ENCODE measurements around the gene DENND1B.

The DENND1B gene

DNA sequence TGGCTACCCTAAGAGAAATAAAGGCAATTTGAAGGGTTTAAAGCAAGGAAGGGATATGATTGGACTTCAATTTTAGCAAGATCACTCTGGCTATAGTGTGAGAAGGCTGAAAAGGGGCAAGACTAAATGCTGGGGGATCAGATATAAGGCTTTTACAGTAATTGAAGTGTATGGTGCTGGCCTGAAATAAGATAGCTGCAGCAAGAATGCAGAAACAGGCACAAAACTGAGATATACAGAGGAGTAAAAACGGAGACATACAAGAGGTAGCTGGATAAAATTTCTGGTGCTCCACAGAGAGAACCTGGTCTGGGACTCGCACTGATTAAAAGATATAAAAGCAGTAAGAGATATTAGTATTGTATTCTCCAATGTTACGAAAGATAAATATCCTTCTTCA is 92.0 kb downstream of the DENND1B start:
- Histone ChIP-seq H3K36me3 (ENCODE audit: insufficient read depth) (no peaks in the 10 kb centered on the region), H3K9ac (no peak overlapping the region), H3K4me1 (ENCODE audit: low read depth, poor library complexity, severe bottlenecking) (no peaks in the 10 kb centered on the region), H3K79me2 (ENCODE audit: insufficient read depth, low read depth) (0 out of 2 replicates have a peak, but pooled peaks cover under 1% of the 10 kb centered on the region), H4K20me1 (ENCODE audit: insufficient read depth) (no peaks in the 10 kb centered on the region; the same call in 1 of the 2 replicates), H3K4me3 (IDR thresholded peaks at IDR 0.05; ENCODE audit: insufficient read depth, low read depth, low read length) (no peak overlapping the region), H3K27me3 (ENCODE audit: insufficient read depth, low read depth) (no peaks in the 10 kb centered on the region), H3K4me2 (no peak overlapping the region), H3K27ac (no peak overlapping the region), H2AFZ (ENCODE audit: low read depth) (no peak overlapping the region)
- TF ChIP-seq, protein P1, sequence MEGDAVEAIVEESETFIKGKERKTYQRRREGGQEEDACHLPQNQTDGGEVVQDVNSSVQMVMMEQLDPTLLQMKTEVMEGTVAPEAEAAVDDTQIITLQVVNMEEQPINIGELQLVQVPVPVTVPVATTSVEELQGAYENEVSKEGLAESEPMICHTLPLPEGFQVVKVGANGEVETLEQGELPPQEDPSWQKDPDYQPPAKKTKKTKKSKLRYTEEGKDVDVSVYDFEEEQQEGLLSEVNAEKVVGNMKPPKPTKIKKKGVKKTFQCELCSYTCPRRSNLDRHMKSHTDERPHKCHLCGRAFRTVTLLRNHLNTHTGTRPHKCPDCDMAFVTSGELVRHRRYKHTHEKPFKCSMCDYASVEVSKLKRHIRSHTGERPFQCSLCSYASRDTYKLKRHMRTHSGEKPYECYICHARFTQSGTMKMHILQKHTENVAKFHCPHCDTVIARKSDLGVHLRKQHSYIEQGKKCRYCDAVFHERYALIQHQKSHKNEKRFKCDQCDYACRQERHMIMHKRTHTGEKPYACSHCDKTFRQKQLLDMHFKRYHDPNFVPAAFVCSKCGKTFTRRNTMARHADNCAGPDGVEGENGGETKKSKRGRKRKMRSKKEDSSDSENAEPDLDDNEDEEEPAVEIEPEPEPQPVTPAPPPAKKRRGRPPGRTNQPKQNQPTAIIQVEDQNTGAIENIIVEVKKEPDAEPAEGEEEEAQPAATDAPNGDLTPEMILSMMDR (conservative IDR thresholded peaks at IDR 0.05; ENCODE audit: low read depth, low read length) = no peak

DNA sequence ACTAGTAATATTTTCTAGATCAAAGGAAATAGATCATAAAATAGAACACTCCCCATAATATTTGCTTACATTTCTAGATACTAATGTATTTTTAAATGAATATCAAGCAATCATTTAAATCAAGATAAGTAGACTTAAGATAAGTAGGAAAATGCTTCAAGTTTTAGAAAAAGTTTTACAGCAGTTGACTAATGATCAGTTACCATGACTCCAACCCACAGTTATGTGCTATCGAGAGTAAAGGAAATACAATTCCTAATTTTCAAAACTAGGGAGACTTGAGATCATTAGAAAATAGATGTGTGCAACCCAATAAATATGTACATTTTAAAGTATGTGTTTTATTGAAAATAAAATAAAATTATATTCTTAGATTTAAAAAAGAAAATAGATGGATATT is 95.0 kb downstream of the DENND1B start:
- no peak overlapping the region for H3K4me2 ChIP-seq

DNA sequence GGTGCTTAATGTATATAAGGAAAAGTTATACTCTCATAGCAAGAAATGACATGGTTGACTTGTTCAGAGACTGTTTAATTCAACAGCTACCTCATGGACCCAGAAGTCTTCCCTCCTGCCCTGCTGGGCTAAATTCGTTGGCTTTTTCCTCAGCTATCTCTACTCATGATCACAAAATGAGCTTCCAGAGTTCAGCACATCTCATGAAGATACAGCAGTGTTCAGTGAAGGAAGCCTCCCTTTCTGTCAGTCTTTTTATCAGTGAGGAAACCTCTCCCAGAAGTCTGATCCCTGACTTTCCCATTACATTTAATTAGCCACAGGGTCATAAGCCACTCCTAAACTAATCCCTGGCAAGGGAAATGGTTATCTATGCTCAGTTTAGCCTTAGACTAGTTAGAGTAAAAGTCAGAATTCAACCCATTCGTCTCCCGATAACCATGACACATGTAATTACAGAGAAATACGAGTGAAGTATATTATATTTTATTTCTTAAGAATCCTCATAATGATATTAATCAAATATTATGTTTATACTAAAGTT is 97.5 kb downstream of the DENND1B start:
- Histone ChIP-seq H3K4me1 (ENCODE audit: low read depth, poor library complexity, severe bottlenecking) (no peaks in the 10 kb centered on the region), H3K36me3 (ENCODE audit: insufficient read depth) (no peaks in the 10 kb centered on the region), H3K4me2 (no peak overlapping the region), H2AFZ (ENCODE audit: low read depth) (no peak overlapping the region), H4K20me1 (ENCODE audit: insufficient read depth) (no peaks in the 10 kb centered on the region), H3K79me2 (ENCODE audit: insufficient read depth, low read depth) (no peaks in the 10 kb centered on the region), H3K27me3 (ENCODE audit: insufficient read depth, low read depth) (no peaks in the 10 kb centered on the region), H3K27ac (no peak overlapping the region), H3K4me3 (IDR thresholded peaks at IDR 0.05; ENCODE audit: insufficient read depth, low read depth, low read length) (no peak overlapping the region), H3K9ac (no peak overlapping the region)
- TF ChIP-seq, protein P1 (conservative IDR thresholded peaks at IDR 0.05; ENCODE audit: low read depth, low read length) = no peak

More for the DNA sequence above, 95.0 kb downstream of the DENND1B start:
- Histone ChIP-seq H3K4me3 (IDR thresholded peaks at IDR 0.05; ENCODE audit: insufficient read depth, low read depth, low read length) (no peak overlapping the region), H3K4me1 (ENCODE audit: low read depth, poor library complexity, severe bottlenecking) (no peaks in the 10 kb centered on the region), H3K27ac (no peak overlapping the region), H3K27me3 (ENCODE audit: insufficient read depth, low read depth) (no peaks in the 10 kb centered on the region), H3K9ac (no peak overlapping the region), H3K79me2 (ENCODE audit: insufficient read depth, low read depth) (no peaks in the 10 kb centered on the region), H3K36me3 (ENCODE audit: insufficient read depth) (no peaks in the 10 kb centered on the region), H2AFZ (ENCODE audit: low read depth) (no peak overlapping the region), H4K20me1 (ENCODE audit: insufficient read depth) (no peaks in the 10 kb centered on the region; the same call in 1 of the 2 replicates)
- TF ChIP-seq, protein P1 (conservative IDR thresholded peaks at IDR 0.05; ENCODE audit: low read depth, low read length) = no peak

DNA sequence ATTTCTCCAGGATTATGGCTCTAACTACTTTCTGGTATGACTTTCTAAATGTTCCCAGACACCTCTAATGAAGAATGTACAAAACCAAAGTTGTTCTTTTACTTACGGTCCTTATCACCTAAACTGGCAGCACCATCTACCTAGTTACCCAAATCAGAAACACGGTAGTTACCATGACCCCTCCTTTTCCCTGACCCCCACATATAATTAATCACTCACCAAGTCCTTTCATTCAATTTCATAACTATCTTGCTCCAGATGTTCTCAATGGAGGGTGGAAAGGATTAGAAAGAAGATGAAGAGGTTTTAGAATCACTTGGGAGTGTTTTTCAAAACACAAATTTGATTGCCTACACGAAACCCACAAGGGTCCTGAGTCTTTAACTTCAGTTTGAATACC is 98.0 kb downstream of the DENND1B start:
- no peak overlapping the region for H3K27ac ChIP-seq
- no peaks in the 10 kb centered on the region for H3K36me3 ChIP-seq (ENCODE audit: insufficient read depth)
- no peaks in the 10 kb centered on the region for H4K20me1 ChIP-seq (ENCODE audit: insufficient read depth)
- no peak overlapping the region for H3K9ac ChIP-seq
- H3K4me1 ChIP-seq (ENCODE audit: low read depth, poor library complexity, severe bottlenecking) = no peaks in the 10 kb centered on the region
- no peak overlapping the region for H3K4me2 ChIP-seq
- H3K4me3 ChIP-seq (IDR thresholded peaks at IDR 0.05; ENCODE audit: insufficient read depth, low read depth, low read length) = no peak overlapping the region
- no peaks in the 10 kb centered on the region for H3K79me2 ChIP-seq (ENCODE audit: insufficient read depth, low read depth)
- H3K27me3 ChIP-seq (ENCODE audit: insufficient read depth, low read depth) = no peaks in the 10 kb centered on the region
- TF ChIP-seq, protein P1 (conservative IDR thresholded peaks at IDR 0.05; ENCODE audit: low read depth, low read length) = no peak
- no peak overlapping the region for H2AFZ ChIP-seq (ENCODE audit: low read depth)
